GM12878 (cell line): ENCODE data around the gene TMSB4X. TPM values are rescaled to one million over a fixed set of nuclear protein-coding genes. Genes with fewer than 3 reads are reported as not detected.

Source experiments
- CEBPZ ChIP-seq: fragments of 150-350 bp; IDR thresholded peaks from 2 replicates; pipeline ENCODE4 v1.6.1; 2016; ENCODE audit warnings: low read depth, low read length
- CHD1 ChIP-seq: IDR thresholded peaks from 2 replicates; pipeline ENCODE4 v1.6.1; 2012; ENCODE audit warnings: low read depth, low read length, improper control_type of control experiment
- CHD2 ChIP-seq: IDR thresholded peaks from 2 replicates; pipeline ENCODE4 v1.6.1; 2011; ENCODE audit warnings: low read depth, low read length, improper control_type of control experiment, borderline replicate concordance
- CREB1 ChIP-seq: IDR thresholded peaks from 2 replicates; pipeline ENCODE4 v1.6.1; 2012; ENCODE audit warnings: low read depth, mild to moderate bottlenecking, inconsistent platforms
- EP300 ChIP-seq, 2 experiments: fragments of 150-350 bp in 1 of 2; IDR thresholded peaks; 2 replicates each; pipeline ENCODE4 v1.6.1; 2011 to 2012; ENCODE audit warnings: low read depth in 2 of 2, low read length in 2 of 2, borderline replicate concordance in 1 of 2, improper control_type of control experiment in 1 of 2, inconsistent platforms in 1 of 2; ENCODE audit not compliant: control insufficient read depth in 1 of 2
- EZH2 ChIP-seq: IDR thresholded peaks from 2 replicates; pipeline ENCODE4 v1.6.1; 2012; ENCODE audit warnings: low read depth, mild to moderate bottlenecking, control low read depth, inconsistent platforms, low read length, borderline replicate concordance; ENCODE audit not compliant: control insufficient read depth
- HCFC1 ChIP-seq: fragments of 150-350 bp; IDR thresholded peaks from 2 replicates; pipeline ENCODE4 v1.6.1; 2014; ENCODE audit warnings: low read length
- JUND ChIP-seq: IDR thresholded peaks from 2 replicates; pipeline ENCODE4 v1.6.1; 2012; ENCODE audit warnings: low read depth, mild to moderate bottlenecking, low read length, improper control_type of control experiment, moderate library complexity
- MEF2B ChIP-seq: fragments of 450-650 bp; IDR thresholded peaks from 2 replicates; pipeline ENCODE4 v1.6.1; 2018; ENCODE audit warnings: mild to moderate bottlenecking, moderate library complexity; ENCODE audit not compliant: partially characterized antibody, poor library complexity, severe bottlenecking
- NFYA ChIP-seq: IDR thresholded peaks from 2 replicates; pipeline ENCODE4 v1.6.1; 2011; ENCODE audit warnings: low read depth, mild to moderate bottlenecking, low read length, improper control_type of control experiment, borderline replicate concordance
- PML ChIP-seq: IDR thresholded peaks from 2 replicates; pipeline ENCODE4 v1.6.1; 2012; ENCODE audit warnings: low read length, inconsistent platforms
- POLR2AphosphoS5 ChIP-seq: IDR thresholded peaks from 2 replicates; pipeline ENCODE4 v1.6.1; 2011; ENCODE audit warnings: mild to moderate bottlenecking, low read length, inconsistent platforms
- RB1 ChIP-seq: fragments of 450-650 bp; formaldehyde crosslinking; IDR thresholded peaks from 2 replicates; pipeline ENCODE4 v1.6.1; 2017; ENCODE audit warnings: mild to moderate bottlenecking, borderline replicate concordance
- RBBP5 ChIP-seq: fragments of 200-600 bp; sonication (generic); conservative IDR thresholded peaks from 2 replicates; pipeline ENCODE4 v1.6.1; 2016
- RCOR1 ChIP-seq: conservative IDR thresholded peaks from 2 replicates; pipeline ENCODE4 v1.6.1; 2012; ENCODE audit warnings: low read depth, low read length, improper control_type of control experiment
- RELB ChIP-seq: fragments of 450-650 bp; IDR thresholded peaks from 2 replicates; pipeline ENCODE4 v1.6.1; 2017; ENCODE audit warnings: low read depth, mild to moderate bottlenecking, moderate library complexity
- SMAD1 ChIP-seq: fragments of 450-650 bp; IDR thresholded peaks from 2 replicates; pipeline ENCODE4 v1.6.1; 2018; ENCODE audit warnings: mild to moderate bottlenecking, low read depth; ENCODE audit not compliant: partially characterized antibody
- SP1 ChIP-seq: IDR thresholded peaks from one replicate; pipeline ENCODE4 v1.6.1; 2011; ENCODE audit warnings: low read depth, low read length
- STAT3 ChIP-seq: IDR thresholded peaks from 2 replicates; pipeline ENCODE4 v1.6.1; 2011; ENCODE audit warnings: low read depth, low read length, improper control_type of control experiment
- TBL1XR1 ChIP-seq: IDR thresholded peaks from 2 replicates; pipeline ENCODE4 v1.6.1; 2012; ENCODE audit warnings: low read depth, low read length, improper control_type of control experiment
- ZNF217 ChIP-seq: fragments of 450-650 bp; IDR thresholded peaks from 2 replicates; pipeline ENCODE4 v1.6.1; 2017; ENCODE audit warnings: antibody characterized with exemption, mild to moderate bottlenecking
- polyA plus RNA-seq, 11 experiments: library from polyadenylated mRNA; depleted of rRNA in 4 of 11; unstranded in 6 of 11; stranded (reverse) in 5 of 11; fragments of >200 nt; fragmentation: Nextera tagmentation in 4 of 11; fragmentation: Illumina TruSeq in 1 of 11; extraction: Ambion mirVana in 4 of 11; extraction: Trizol in 1 of 11; gene quantifications; 1 replicate in 1 of 11; 2 replicates in 10 of 11; pipeline versions ENCODE4 v1.2.1 to v1.2.3, GENCODE V29; 2011 to 2016; ENCODE audit warnings: inconsistent platforms in 2 of 11, missing spikeins in 2 of 11, low read depth in 1 of 11
- total RNA-seq, 4 experiments: library from RNA; depleted of rRNA in 3 of 4; stranded (reverse); fragments of >200 nt in 3 of 4; fragmentation: Illumina TruSeq in 1 of 4; extraction: Trizol in 1 of 4; gene quantifications; 2 replicates each; pipeline versions ENCODE4 v1.2.1 to v1.2.3, GENCODE V29; 2013 to 2021
- TF ChIP-seq, protein P1 (sequence below): IDR thresholded peaks from 2 replicates; pipeline ENCODE4 v1.6.1; 2012; ENCODE audit warnings: low read depth, low read length, improper control_type of control experiment
- TF ChIP-seq, protein P2 (sequence below): fragments of 450-650 bp; IDR thresholded peaks from 2 replicates; pipeline ENCODE4 v1.6.1; 2018; ENCODE audit warnings: borderline replicate concordance, mild to moderate bottlenecking; ENCODE audit not compliant: partially characterized antibody

TMSB4X gene
- total and polyA plus RNA-seq, 10 of the 15 experiments (the other 5 are each of a cell fraction or from before 2014, with no cell fraction given) = 13,924 to 37,234 (median 23,705) TPM

DNA sequence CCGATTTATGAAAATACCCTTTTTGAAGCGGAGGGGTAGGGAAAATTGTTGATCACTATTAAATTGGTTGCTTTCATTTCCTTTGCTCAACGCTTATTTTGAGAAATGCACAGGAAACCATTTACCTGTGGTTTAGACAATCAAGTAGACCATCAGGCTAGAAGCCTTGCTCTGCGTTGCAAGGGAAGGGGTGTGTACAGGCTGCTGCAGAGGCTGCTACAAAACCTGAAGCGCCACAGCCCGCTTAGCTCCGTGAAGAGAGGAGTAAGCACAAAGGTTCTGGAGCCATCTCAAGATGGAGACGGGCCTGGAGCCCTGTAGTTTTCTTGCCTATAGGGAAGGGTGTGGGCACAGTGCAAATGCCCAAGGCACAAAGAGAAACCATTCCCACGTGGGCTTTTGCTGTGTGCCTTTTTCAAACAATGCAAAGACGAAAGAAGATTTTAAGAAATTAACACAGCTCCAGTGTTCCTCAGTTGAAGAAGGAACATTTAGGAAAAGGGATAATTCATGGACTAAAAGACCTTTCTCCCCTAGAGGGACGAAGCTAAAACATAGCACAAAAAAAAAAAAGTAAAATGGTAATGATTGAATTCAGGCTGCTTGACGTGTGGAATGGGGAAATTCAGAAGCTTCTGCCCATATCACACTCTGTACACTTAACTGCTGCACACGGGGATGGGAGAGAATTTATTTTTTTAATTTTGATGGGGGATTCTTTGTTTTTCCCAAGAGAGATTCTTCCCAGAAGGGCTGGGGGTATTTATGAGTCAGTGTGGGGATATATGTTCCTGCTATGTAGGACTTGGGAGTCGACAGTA is 3.5 kb downstream of the TMSB4X start (continued):
- no peak for TF ChIP-seq CHD1
- peak; percentile 19 for TF ChIP-seq SMAD1
- TF ChIP-seq JUND = no peak
- peak; percentile 39 for TF ChIP-seq TBL1XR1
- no peak for TF ChIP-seq STAT3
- TF ChIP-seq CREB1 = no peak
- TF ChIP-seq MEF2B = peak; percentile 46
- peak; percentile 76 for TF ChIP-seq CHD2
- peak; percentile 54 for TF ChIP-seq SP1
- no peak for TF ChIP-seq ZNF217
- TF ChIP-seq PML = no peak
- no peak for TF ChIP-seq CEBPZ
- TF ChIP-seq RB1 = no peak
- peak; percentile 97 for TF ChIP-seq POLR2AphosphoS5
- TF ChIP-seq, protein P1, sequence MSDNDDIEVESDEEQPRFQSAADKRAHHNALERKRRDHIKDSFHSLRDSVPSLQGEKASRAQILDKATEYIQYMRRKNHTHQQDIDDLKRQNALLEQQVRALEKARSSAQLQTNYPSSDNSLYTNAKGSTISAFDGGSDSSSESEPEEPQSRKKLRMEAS = no peak; the same call in 1 of the 2 replicates
- TF ChIP-seq RBBP5 = no peak
- TF ChIP-seq HCFC1 = no peak
- TF ChIP-seq, protein P2, sequence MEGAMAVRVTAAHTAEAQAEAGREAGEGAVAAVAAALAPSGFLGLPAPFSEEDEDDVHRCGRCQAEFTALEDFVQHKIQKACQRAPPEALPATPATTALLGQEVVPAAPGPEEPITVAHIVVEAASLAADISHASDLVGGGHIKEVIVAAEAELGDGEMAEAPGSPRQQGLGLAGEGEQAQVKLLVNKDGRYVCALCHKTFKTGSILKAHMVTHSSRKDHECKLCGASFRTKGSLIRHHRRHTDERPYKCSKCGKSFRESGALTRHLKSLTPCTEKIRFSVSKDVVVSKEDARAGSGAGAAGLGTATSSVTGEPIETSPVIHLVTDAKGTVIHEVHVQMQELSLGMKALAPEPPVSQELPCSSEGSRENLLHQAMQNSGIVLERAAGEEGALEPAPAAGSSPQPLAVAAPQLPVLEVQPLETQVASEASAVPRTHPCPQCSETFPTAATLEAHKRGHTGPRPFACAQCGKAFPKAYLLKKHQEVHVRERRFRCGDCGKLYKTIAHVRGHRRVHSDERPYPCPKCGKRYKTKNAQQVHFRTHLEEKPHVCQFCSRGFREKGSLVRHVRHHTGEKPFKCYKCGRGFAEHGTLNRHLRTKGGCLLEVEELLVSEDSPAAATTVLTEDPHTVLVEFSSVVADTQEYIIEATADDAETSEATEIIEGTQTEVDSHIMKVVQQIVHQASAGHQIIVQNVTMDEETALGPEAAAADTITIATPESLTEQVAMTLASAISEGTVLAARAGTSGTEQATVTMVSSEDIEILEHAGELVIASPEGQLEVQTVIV = no peak
- no peak for TF ChIP-seq NFYA
- peak; percentile 65; the same call in 1 of the 2 replicates for TF ChIP-seq RELB
- TF ChIP-seq RCOR1 = no peak
- no peak; a peak in 1 of 4 replicates for TF ChIP-seq EP300 (IDR thresholded peaks at IDR 0.05; ENCODE audit: borderline replicate concordance in 1 of 2, control insufficient read depth in 1 of 2, low read depth in 2 of 2, low read length in 2 of 2)
- no peak for TF ChIP-seq EZH2
